Activated T-cell treated with anti-CD3 and anti-CD28 coated beads, Interleukin-2, amount 50 U/mL, for 4 hours (primary cell): ENCODE data around the gene FAM25A. TPM values are rescaled to one million over a fixed set of nuclear protein-coding genes. Genes with fewer than 3 reads are reported as not detected.
"Not testable (repeated sequence)": the region's sequence is repeated elsewhere in the genome, so short reads cannot be mapped to it uniquely, and the experiment has no call there.

ENCODE experiments used
- ATAC-seq, 2 donors: fragments of 200-7000 bp; cut with Tn5 transposase; one replicate each; pipeline ENCODE4 v1.10.0; 2021
- DNase-seq: peaks from one replicate; pipeline ENCODE4 v3.0.0-alpha.2; 2020
- H3K27me3 Mint-ChIP-seq: one replicate; pipeline ENCODE4 v1.8.0; 2021; ENCODE audit warnings: low read depth, mixed read lengths
- H3K36me3 Mint-ChIP-seq: one replicate; pipeline ENCODE4 v1.8.0; 2022; ENCODE audit warnings: mixed read lengths; ENCODE audit not compliant: insufficient read depth
- H3K4me1 Mint-ChIP-seq: one replicate; pipeline ENCODE4 v1.8.0; 2021; ENCODE audit warnings: low read depth, mixed read lengths
- H3K4me3 Mint-ChIP-seq: one replicate; pipeline ENCODE4 v1.8.0; 2021; ENCODE audit warnings: mild to moderate bottlenecking, moderate library complexity, mixed read lengths
- H3K9me3 Mint-ChIP-seq: one replicate; pipeline ENCODE4 v1.8.0; 2021; ENCODE audit warnings: mixed read lengths
- total RNA-seq, 3 donors: library from RNA; stranded (reverse); gene quantifications; one replicate each; pipeline ENCODE4 v1.2.1, GENCODE V29; 2021

The FAM25A gene
- total RNA-seq, 3 donors from 2014 or later: not detected

GRCh38 chr10:86992456-86992855 is 27.6 kb upstream of the FAM25A start:
- ATAC-seq: no peak
- no peak overlapping the region for H3K4me3 Mint-ChIP-seq

GRCh38 chr10:86992929-86993328 is 27.2 kb upstream of the FAM25A start:
- H3K4me3 Mint-ChIP-seq: no peak overlapping the region
- no peaks in the 10 kb centered on the region for H3K36me3 Mint-ChIP-seq
- no peaks in the 10 kb centered on the region for H3K4me1 Mint-ChIP-seq

More at GRCh38 chr10:86992456-86992855, 27.6 kb upstream of the FAM25A start:
- DNase-seq: no peak
- Mint-ChIP-seq H3K36me3 (no peaks in the 10 kb centered on the region), H3K4me1 (no peaks in the 10 kb centered on the region), H3K9me3 (no peaks in the 10 kb centered on the region), H3K27me3 (peaks cover 15% of the 10 kb centered on the region)

GRCh38 chr10:86999802-87000403 is 20.2 kb upstream of the FAM25A start:
- not testable (repeated sequence) for DNase-seq, H3K36me3 Mint-ChIP-seq, ATAC-seq, H3K4me1 Mint-ChIP-seq, H3K9me3 Mint-ChIP-seq, H3K4me3 Mint-ChIP-seq, H3K27me3 Mint-ChIP-seq

More at GRCh38 chr10:86992929-86993328, 27.2 kb upstream of the FAM25A start:
- H3K27me3 Mint-ChIP-seq: peaks cover 15% of the 10 kb centered on the region
- H3K9me3 Mint-ChIP-seq: no peaks in the 10 kb centered on the region
- ATAC-seq (no peak), DNase-seq (no peak)

GRCh38 chr10:87000491-87000890 is 19.6 kb upstream of the FAM25A start:
- Mint-ChIP-seq H3K36me3 (no peaks in the 10 kb centered on the region), H3K27me3 (no peaks in the 10 kb centered on the region), H3K4me3 (no peak overlapping the region), H3K4me1 (no peaks in the 10 kb centered on the region), H3K9me3 (no peaks in the 10 kb centered on the region)
- DNase-seq (no peak), ATAC-seq (no peak)

GRCh38 chr10:87007124-87007523 is 13.0 kb upstream of the FAM25A start:
- DNase-seq, H3K4me1 Mint-ChIP-seq, H3K27me3 Mint-ChIP-seq, H3K9me3 Mint-ChIP-seq, H3K36me3 Mint-ChIP-seq, ATAC-seq, H3K4me3 Mint-ChIP-seq: not testable (repeated sequence)

- H3K36me3 Mint-ChIP-seq, DNase-seq, H3K27me3 Mint-ChIP-seq, H3K4me3 Mint-ChIP-seq, H3K9me3 Mint-ChIP-seq, ATAC-seq, H3K4me1 Mint-ChIP-seq: not testable (repeated sequence)
These were observed 12.4 kb upstream of the FAM25A start for GRCh38 chr10:87007674-87008073.

GRCh38 chr10:87008303-87008702 is 11.8 kb upstream of the FAM25A start:
- ATAC-seq, H3K4me3 Mint-ChIP-seq: not testable (repeated sequence)

GRCh38 chr10:87009134-87009696 is 10.9 kb upstream of the FAM25A start:
- not testable (repeated sequence) for H3K4me3 Mint-ChIP-seq, ATAC-seq

More at GRCh38 chr10:87008303-87008702, 11.8 kb upstream of the FAM25A start:
- H3K4me1 Mint-ChIP-seq, H3K9me3 Mint-ChIP-seq, H3K36me3 Mint-ChIP-seq, H3K27me3 Mint-ChIP-seq, DNase-seq: not testable (repeated sequence)

GRCh38 chr10:87013528-87013927 is 6.6 kb upstream of the FAM25A start:
- not testable (repeated sequence) for H3K4me3 Mint-ChIP-seq, ATAC-seq

More at GRCh38 chr10:87009134-87009696, 10.9 kb upstream of the FAM25A start:
- not testable (repeated sequence) for DNase-seq, H3K36me3 Mint-ChIP-seq, H3K4me1 Mint-ChIP-seq, H3K27me3 Mint-ChIP-seq, H3K9me3 Mint-ChIP-seq

GRCh38 chr10:87014986-87015716 is 4.9 kb upstream of the FAM25A start:
- H3K9me3 Mint-ChIP-seq, DNase-seq, H3K36me3 Mint-ChIP-seq, ATAC-seq, H3K4me3 Mint-ChIP-seq, H3K27me3 Mint-ChIP-seq, H3K4me1 Mint-ChIP-seq: not testable (repeated sequence)

More at GRCh38 chr10:87013528-87013927, 6.6 kb upstream of the FAM25A start:
- not testable (repeated sequence) for DNase-seq, H3K27me3 Mint-ChIP-seq, H3K4me1 Mint-ChIP-seq, H3K9me3 Mint-ChIP-seq, H3K36me3 Mint-ChIP-seq

- not testable (repeated sequence) for H3K9me3 Mint-ChIP-seq, ATAC-seq, H3K4me1 Mint-ChIP-seq, H3K36me3 Mint-ChIP-seq, H3K27me3 Mint-ChIP-seq, DNase-seq, H3K4me3 Mint-ChIP-seq
These were observed 2.0 kb upstream of the FAM25A start for GRCh38 chr10:87018127-87018526.

GRCh38 chr10:87019066-87019465 is 1.0 kb upstream of the FAM25A start:
- H3K36me3 Mint-ChIP-seq, DNase-seq, H3K9me3 Mint-ChIP-seq, H3K4me1 Mint-ChIP-seq, ATAC-seq, H3K4me3 Mint-ChIP-seq, H3K27me3 Mint-ChIP-seq: not testable (repeated sequence)

GRCh38 chr10:87019504-87019903 is 590 bp upstream of the FAM25A start:
- H3K4me3 Mint-ChIP-seq, H3K36me3 Mint-ChIP-seq, H3K27me3 Mint-ChIP-seq, ATAC-seq, DNase-seq, H3K4me1 Mint-ChIP-seq, H3K9me3 Mint-ChIP-seq: not testable (repeated sequence)

GRCh38 chr10:87025285-87025958 is 5.3 kb downstream of the FAM25A start:
- H3K4me1 Mint-ChIP-seq, H3K9me3 Mint-ChIP-seq, H3K36me3 Mint-ChIP-seq, H3K4me3 Mint-ChIP-seq, H3K27me3 Mint-ChIP-seq, DNase-seq: not testable (repeated sequence)
- ATAC-seq: peak; percentile 55 to 85
